ENCODE data around the gene KCNQ5.

The KCNQ5 gene

DNA sequence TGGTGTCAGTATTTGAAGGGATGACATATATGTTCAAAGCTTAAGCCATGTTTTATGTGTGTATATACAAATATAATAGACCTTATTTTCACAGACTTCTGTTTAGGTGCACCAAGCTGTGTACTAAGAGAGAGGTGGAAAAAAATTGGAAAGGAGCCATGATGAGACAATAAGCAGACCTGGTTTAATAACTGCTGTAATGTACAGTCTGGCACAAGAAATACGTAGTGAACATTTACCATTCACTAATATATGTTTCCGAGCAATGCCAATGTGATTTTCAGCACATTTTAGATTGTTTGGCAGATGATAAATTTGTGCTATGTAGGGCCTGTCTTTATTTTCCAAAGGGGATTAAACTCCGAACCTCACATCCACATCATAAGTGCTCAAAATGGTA, 487.1 kb downstream of the KCNQ5 start:
- TF ChIP-seq, protein P1, sequence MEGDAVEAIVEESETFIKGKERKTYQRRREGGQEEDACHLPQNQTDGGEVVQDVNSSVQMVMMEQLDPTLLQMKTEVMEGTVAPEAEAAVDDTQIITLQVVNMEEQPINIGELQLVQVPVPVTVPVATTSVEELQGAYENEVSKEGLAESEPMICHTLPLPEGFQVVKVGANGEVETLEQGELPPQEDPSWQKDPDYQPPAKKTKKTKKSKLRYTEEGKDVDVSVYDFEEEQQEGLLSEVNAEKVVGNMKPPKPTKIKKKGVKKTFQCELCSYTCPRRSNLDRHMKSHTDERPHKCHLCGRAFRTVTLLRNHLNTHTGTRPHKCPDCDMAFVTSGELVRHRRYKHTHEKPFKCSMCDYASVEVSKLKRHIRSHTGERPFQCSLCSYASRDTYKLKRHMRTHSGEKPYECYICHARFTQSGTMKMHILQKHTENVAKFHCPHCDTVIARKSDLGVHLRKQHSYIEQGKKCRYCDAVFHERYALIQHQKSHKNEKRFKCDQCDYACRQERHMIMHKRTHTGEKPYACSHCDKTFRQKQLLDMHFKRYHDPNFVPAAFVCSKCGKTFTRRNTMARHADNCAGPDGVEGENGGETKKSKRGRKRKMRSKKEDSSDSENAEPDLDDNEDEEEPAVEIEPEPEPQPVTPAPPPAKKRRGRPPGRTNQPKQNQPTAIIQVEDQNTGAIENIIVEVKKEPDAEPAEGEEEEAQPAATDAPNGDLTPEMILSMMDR (IDR thresholded peaks at IDR 0.05; ENCODE audit: control insufficient read depth, insufficient read depth, low read depth, low read length, missing control alignments), result no peak
- no peak overlapping the region for H3K4me3 ChIP-seq (ENCODE audit: control insufficient read depth, low read depth, low read length)
- DNase-seq (ENCODE audit: low read depth), result no peak

DNA sequence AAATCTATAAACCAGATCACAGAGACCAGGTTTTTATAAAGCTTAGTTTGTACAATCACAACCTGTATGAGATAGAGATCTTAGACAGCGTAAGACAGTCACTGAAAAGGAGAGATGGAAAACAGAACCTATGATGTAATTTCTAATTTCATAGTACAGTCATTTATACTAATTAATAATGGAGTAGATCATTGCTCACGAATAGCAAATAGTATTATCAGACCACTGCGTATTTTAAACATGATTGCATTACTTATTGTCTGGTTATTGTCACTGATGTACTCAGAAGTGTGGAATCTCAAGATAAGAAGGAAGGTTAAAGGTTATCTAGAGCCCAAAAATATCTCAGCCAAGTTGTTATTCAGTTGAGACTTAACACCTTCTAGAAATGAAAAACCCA, 487.8 kb downstream of the KCNQ5 start:
- TF ChIP-seq, protein P1 (IDR thresholded peaks at IDR 0.05; ENCODE audit: control insufficient read depth, insufficient read depth, low read depth, low read length, missing control alignments), result no peak
- DNase-seq (ENCODE audit: low read depth), result no peak
- no peak overlapping the region for H3K4me3 ChIP-seq (ENCODE audit: control insufficient read depth, low read depth, low read length)

DNA sequence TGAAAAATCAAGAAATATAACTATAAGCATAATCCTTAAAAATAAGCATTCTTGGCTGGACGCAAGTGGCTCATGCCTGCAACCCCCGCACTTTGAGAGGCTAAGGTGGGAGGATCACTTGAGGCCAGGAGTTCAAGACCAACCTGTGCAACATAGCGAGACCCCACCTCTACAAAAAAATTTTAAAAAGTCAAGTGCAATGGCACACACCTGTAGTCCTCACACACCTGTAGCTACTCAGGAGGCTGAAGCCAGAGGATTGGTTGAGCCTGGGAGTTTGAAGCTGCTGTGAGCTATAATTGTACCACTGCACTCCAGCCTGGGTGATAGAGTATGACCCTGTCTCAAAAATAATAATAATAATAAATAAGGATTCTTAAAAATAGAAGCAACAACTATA, 494.5 kb downstream of the KCNQ5 start:
- DNase-seq (ENCODE audit: low read depth), result no peak
- TF ChIP-seq, protein P1 (IDR thresholded peaks at IDR 0.05; ENCODE audit: control insufficient read depth, insufficient read depth, low read depth, low read length, missing control alignments), result no peak
- no peak overlapping the region for H3K4me3 ChIP-seq (ENCODE audit: control insufficient read depth, low read depth, low read length)

DNA sequence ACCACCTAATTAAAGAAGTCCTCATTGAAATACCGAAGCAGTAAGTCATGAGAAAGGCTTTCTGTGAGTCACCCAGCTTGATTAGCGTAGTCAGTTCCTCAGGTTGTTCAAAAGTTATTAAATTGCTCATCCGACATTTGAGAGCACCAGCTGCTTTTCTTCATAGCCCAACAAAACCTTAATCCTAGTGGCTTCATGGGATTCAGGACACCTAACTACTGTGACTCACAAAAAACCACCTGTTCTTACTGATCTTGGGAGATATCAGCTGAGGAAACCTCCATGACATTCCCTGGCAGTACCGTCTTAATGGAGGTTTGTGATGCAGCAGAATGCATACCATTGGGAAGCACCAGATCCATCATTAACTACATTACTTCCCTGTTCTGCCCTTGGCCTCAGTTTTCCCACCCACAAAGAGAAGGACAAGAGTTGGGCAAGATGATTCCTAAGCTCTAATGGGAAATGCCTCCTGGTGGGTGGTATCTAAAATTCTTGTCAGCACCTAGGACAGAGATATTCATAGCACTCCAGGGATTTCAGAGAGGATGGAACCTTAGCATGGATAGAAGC, 499.6 kb downstream of the KCNQ5 start:
- DNase-seq (ENCODE audit: low read depth), result peak; percentile 29
- TF ChIP-seq, protein P1 (IDR thresholded peaks at IDR 0.05; ENCODE audit: control insufficient read depth, insufficient read depth, low read depth, low read length, missing control alignments), result peak; percentile 38
- no peak overlapping the region for H3K4me3 ChIP-seq (ENCODE audit: control insufficient read depth, low read depth, low read length)

DNA sequence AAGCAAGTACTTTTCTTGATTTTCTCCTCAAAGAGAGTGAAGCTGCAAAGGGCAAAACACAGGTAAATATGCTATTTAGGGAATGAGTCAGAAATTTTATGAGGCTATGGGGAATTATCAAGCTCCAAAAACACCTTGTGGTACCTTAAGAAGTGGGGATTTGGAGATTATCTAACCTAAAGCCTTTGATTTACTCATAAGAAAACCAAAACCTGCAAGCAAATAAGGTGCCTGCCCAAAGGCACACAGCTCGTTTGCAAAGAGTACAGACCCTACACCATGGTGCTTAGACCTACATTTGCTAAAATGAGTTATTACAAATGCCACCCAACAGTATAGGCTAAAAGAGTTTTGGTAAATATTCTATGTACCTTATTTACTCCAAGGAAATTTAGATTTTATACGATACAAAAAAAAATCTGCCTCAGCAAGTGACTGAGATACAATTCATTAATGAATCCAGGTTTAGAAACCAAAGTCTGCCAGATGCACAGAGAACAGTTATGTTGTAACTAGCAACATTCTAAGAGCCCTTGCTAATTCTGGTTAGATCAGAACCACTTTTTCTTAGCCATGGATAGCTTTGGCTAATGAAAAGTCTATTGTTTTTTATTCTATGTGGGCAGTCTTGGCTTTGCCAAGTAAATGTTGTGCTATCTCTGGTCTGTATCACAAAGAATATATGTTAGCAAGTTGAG, 501.9 kb downstream of the KCNQ5 start:
- TF ChIP-seq, protein P1 (IDR thresholded peaks at IDR 0.05; ENCODE audit: control insufficient read depth, insufficient read depth, low read depth, low read length, missing control alignments), result no peak

DNA sequence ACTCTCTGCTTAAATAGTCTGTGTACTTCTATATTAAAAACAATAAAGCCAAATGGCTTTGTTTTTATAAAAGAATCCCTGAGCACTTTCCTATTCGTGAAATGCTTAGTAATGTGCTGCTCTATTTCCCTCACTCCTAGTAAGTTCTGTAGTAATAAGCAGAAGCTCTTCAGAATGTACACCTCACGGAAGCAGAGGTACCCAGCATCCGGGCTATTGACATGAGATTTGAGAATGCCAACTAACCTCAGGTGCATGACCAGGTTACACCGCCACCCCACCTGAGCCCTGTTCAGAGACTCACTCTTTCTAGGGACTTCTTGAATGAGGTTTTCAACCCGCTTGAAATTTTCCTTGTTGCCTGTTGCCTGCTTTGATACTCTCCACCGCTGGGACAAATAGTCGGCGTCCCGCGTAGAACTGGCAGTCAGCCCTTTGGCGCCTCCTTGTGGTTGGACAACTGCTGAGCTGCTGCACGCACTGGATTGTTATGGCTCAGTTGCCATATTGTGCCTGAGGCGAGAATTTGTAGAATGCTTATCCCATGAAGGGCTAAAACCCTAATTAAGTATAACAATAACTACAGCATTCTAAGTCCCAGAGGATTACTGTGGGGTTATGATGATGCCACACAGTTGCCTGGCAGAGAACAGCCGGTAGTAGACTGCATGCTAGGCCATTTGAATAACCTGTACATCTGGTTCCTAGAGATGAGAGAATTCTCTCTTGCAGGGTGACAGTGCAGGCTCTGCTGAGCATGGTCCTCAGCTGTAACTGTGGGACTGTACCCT, 508.0 kb downstream of the KCNQ5 start:
- no peak overlapping the region for H3K4me3 ChIP-seq (ENCODE audit: control insufficient read depth, low read depth, low read length)
- peak; percentile 56 for DNase-seq (ENCODE audit: low read depth)
- TF ChIP-seq, protein P1 (IDR thresholded peaks at IDR 0.05; ENCODE audit: control insufficient read depth, insufficient read depth, low read depth, low read length, missing control alignments), result peak; percentile 99

More for the DNA sequence above, 501.9 kb downstream of the KCNQ5 start:
- no peak overlapping the region for H3K4me3 ChIP-seq (ENCODE audit: control insufficient read depth, low read depth, low read length)
- DNase-seq (ENCODE audit: low read depth), result no peak
